K562 (cell line): ENCODE results near the gene ANKRD11. TPM values are rescaled to one million over a fixed set of nuclear protein-coding genes. Genes with fewer than 3 reads are reported as not detected.

Source experiments
- ARID1B ChIP-seq: fragments of 450-650 bp; IDR thresholded peaks from 2 replicates; pipeline ENCODE4 v1.6.1; 2016; ENCODE audit warnings: antibody characterized with exemption, mild to moderate bottlenecking, inconsistent platforms
- ASH1L ChIP-seq: fragments of 450-650 bp; IDR thresholded peaks from 2 replicates; pipeline ENCODE4 v1.6.1; 2018; ENCODE audit warnings: borderline replicate concordance, mild to moderate bottlenecking, low read depth; ENCODE audit not compliant: partially characterized antibody
- FOXM1 ChIP-seq, 2 experiments: fragments of 450-650 bp in 1 of 2; sonication (generic) in 1 of 2; formaldehyde crosslinking in 1 of 2; IDR thresholded peaks; 2 replicates each; pipeline versions ENCODE4 v1.6.1 to v1.9.0; 2017 to 2022; ENCODE audit warnings: low read depth in 2 of 2, mild to moderate bottlenecking in 2 of 2, missing genetic modification reagents in 1 of 2, moderate library complexity in 1 of 2
- GATAD2B ChIP-seq: fragments of 450-650 bp; IDR thresholded peaks from 2 replicates; pipeline ENCODE4 v1.6.1; 2017; ENCODE audit warnings: mild to moderate bottlenecking, borderline replicate concordance
- IFI16 ChIP-seq: fragments of 250-450 bp; sonication (Bioruptor Pico); IDR thresholded peaks from 2 replicates; pipeline ENCODE4 v2.1.2; 2022; ENCODE audit warnings: mild to moderate bottlenecking, inconsistent platforms
- MAZ ChIP-seq, 2 experiments: fragments of 450-650 bp in 1 of 2; sonication (generic) in 1 of 2; formaldehyde crosslinking; IDR thresholded peaks in 1 of 2; conservative IDR thresholded peaks in 1 of 2; 2 replicates each; pipeline versions ENCODE4 v1.4.0 to v1.5.0; 2020; ENCODE audit warnings: mild to moderate bottlenecking in 1 of 2, missing genetic modification reagents in 1 of 2
- NCOA6 ChIP-seq: fragments of 450-650 bp; IDR thresholded peaks from 2 replicates; pipeline ENCODE4 v1.6.1; 2017; ENCODE audit warnings: mild to moderate bottlenecking
- POLR2AphosphoS2 ChIP-seq: IDR thresholded peaks from 2 replicates; pipeline ENCODE4 v1.6.1; 2012; ENCODE audit warnings: low read length, improper control_type of control experiment
- SIN3A ChIP-seq, 2 experiments: fragments of 150-350 bp in 1 of 2; IDR thresholded peaks; 2 replicates each; pipeline ENCODE4 v1.6.1; 2011 to 2016; ENCODE audit warnings: borderline replicate concordance in 2 of 2, low read depth in 2 of 2, low read length in 2 of 2, mild to moderate bottlenecking in 2 of 2, moderate library complexity in 2 of 2; ENCODE audit not compliant: control insufficient read depth in 1 of 2
- ZBTB8A ChIP-seq: fragments of 450-650 bp; IDR thresholded peaks from 2 replicates; pipeline ENCODE4 v1.6.1; 2018; ENCODE audit warnings: mild to moderate bottlenecking, moderate library complexity; ENCODE audit not compliant: partially characterized antibody
- ZNF830 ChIP-seq: fragments of 250-450 bp; sonication (Bioruptor Pico); IDR thresholded peaks from 2 replicates; pipeline ENCODE4 v1.5.0; 2021; ENCODE audit warnings: mild to moderate bottlenecking
- polyA plus RNA-seq, 8 experiments: library from polyadenylated mRNA; depleted of rRNA in 4 of 8; stranded (reverse) in 5 of 8; unstranded in 3 of 8; fragments of >200 nt; fragmentation: Nextera tagmentation in 2 of 8; fragmentation: Illumina TruSeq in 1 of 8; extraction: Ambion mirVana in 2 of 8; extraction: Trizol in 1 of 8; gene quantifications; 2 replicates each; pipeline versions ENCODE4 v1.2.1 to v1.2.3, GENCODE V29; 2011 to 2014; ENCODE audit warnings: inconsistent platforms in 1 of 8, missing spikeins in 1 of 8
- total RNA-seq, 7 experiments: library from RNA; depleted of rRNA in 6 of 7; stranded (reverse); fragments of >200 nt in 6 of 7; fragmentation: Illumina TruSeq in 2 of 7; extraction: Trizol in 2 of 7; gene quantifications; 2 replicates each; pipeline versions ENCODE4 v1.2.1 to v1.2.3, GENCODE V29; 2011 to 2021; ENCODE audit warnings: low replicate concordance in 1 of 7
- TF ChIP-seq, protein P1 (sequence below): fragments of 450-650 bp; IDR thresholded peaks from 2 replicates; pipeline ENCODE4 v1.7.1; 2018; ENCODE audit warnings: mild to moderate bottlenecking, low read depth; ENCODE audit not compliant: partially characterized antibody
- TF ChIP-seq, protein P2 (sequence below): IDR thresholded peaks from 2 replicates; pipeline ENCODE4 v1.6.1; 2016; ENCODE audit warnings: missing genetic modification characterization, missing compliant biosample characterization
- TF ChIP-seq, protein P3 (sequence below): sonication (generic); formaldehyde crosslinking; IDR thresholded peaks from 2 replicates; pipeline ENCODE4 v1.9.0; 2022; ENCODE audit warnings: mild to moderate bottlenecking, missing genetic modification reagents
- TF ChIP-seq, protein P4 (sequence below): fragments of 250-450 bp; sonication (Bioruptor Pico); IDR thresholded peaks from 2 replicates; pipeline ENCODE4 v1.4.0; 2020; ENCODE audit warnings: mild to moderate bottlenecking, moderate library complexity
- TF ChIP-seq, protein P5 (sequence below), 2 experiments: fragments of 450-650 bp; conservative IDR thresholded peaks; 2 replicates each; pipeline ENCODE4 v1.6.1; 2017; ENCODE audit warnings: mild to moderate bottlenecking in 2 of 2, moderate library complexity in 2 of 2

The ANKRD11 gene
- total and polyA plus RNA-seq, 9 of the 15 experiments (the other 6 are each of a cell fraction or from before 2014, with no cell fraction given), result 4.7 to 126 (median 31.7) TPM

DNA sequence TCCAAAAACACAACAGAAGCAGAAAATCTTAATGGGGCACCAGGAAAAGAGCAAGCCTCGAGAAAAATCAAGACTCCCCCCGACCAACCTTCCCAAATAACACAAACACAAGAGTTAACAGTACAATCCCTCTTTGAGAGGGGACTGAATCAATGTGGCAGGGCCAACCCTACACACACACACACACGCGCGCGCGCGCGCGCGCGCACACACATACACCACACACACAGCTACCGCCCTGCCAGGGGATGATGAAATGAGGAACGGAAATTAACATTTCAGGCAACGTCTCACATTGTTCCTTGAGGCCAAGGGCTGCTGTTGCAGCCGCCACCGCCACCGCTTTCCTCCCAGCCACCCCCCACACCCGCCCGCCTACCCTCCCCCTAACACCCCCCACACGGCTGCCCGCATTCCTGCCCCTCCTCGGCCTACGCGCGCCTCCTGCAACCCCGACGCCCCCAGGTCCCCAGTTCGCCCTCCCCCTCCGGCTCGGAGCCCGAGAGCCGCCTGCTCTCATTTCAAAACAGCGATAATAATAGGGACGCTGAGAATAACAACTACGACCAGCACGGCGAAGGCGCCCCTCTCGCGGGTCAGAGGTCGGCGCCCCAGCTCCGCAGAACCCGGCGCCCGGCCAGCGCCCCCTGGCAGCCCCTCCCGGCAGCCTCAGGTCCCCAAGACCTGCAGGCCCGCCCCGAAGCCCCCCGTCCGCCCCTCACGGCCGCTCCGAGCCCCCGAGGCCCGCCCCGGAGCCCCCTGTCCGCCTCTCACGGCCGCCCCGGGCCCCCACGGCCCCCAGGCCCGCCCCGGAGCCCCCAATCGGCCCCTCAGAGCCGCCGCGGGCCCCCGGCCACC is 1.1 kb downstream of the ANKRD11 start (continued):
- TF ChIP-seq MAZ (CRISPR knock-in tag; conservative IDR thresholded peaks at IDR 0.05 in 1 of 2, IDR thresholded peaks at IDR 0.05 in 1 of 2), result peak in 1 of 2 experiments; percentile 64; a peak in 2 of 4 replicates
- TF ChIP-seq, protein P1, sequence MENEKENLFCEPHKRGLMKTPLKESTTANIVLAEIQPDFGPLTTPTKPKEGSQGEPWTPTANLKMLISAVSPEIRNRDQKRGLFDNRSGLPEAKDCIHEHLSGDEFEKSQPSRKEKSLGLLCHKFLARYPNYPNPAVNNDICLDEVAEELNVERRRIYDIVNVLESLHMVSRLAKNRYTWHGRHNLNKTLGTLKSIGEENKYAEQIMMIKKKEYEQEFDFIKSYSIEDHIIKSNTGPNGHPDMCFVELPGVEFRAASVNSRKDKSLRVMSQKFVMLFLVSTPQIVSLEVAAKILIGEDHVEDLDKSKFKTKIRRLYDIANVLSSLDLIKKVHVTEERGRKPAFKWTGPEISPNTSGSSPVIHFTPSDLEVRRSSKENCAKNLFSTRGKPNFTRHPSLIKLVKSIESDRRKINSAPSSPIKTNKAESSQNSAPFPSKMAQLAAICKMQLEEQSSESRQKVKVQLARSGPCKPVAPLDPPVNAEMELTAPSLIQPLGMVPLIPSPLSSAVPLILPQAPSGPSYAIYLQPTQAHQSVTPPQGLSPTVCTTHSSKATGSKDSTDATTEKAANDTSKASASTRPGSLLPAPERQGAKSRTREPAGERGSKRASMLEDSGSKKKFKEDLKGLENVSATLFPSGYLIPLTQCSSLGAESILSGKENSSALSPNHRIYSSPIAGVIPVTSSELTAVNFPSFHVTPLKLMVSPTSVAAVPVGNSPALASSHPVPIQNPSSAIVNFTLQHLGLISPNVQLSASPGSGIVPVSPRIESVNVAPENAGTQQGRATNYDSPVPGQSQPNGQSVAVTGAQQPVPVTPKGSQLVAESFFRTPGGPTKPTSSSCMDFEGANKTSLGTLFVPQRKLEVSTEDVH, result peak; percentile 83
- peak; percentile 22 for TF ChIP-seq ASH1L
- TF ChIP-seq, protein P2, sequence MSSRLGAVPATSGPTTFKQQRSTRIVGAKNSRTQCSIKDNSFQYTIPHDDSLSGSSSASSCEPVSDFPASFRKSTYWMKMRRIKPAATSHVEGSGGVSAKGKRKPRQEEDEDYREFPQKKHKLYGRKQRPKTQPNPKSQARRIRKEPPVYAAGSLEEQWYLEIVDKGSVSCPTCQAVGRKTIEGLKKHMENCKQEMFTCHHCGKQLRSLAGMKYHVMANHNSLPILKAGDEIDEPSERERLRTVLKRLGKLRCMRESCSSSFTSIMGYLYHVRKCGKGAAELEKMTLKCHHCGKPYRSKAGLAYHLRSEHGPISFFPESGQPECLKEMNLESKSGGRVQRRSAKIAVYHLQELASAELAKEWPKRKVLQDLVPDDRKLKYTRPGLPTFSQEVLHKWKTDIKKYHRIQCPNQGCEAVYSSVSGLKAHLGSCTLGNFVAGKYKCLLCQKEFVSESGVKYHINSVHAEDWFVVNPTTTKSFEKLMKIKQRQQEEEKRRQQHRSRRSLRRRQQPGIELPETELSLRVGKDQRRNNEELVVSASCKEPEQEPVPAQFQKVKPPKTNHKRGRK (tag), result no peak
- no peak for TF ChIP-seq GATAD2B
- TF ChIP-seq, protein P3, sequence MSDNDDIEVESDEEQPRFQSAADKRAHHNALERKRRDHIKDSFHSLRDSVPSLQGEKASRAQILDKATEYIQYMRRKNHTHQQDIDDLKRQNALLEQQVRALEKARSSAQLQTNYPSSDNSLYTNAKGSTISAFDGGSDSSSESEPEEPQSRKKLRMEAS (CRISPR knock-in tag), result peak; percentile 53; the same call in 1 of the 2 replicates
- no peak for TF ChIP-seq ZNF830 (CRISPR knock-in tag)
- TF ChIP-seq, protein P4, sequence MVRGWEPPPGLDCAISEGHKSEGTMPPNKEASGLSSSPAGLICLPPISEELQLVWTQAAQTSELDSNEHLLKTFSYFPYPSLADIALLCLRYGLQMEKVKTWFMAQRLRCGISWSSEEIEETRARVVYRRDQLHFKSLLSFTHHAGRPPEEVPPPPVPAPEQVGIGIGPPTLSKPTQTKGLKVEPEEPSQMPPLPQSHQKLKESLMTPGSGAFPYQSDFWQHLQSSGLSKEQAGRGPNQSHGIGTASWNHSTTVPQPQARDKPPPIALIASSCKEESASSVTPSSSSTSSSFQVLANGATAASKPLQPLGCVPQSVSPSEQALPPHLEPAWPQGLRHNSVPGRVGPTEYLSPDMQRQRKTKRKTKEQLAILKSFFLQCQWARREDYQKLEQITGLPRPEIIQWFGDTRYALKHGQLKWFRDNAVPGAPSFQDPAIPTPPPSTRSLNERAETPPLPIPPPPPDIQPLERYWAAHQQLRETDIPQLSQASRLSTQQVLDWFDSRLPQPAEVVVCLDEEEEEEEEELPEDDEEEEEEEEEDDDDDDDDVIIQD (CRISPR knock-in tag), result no peak
- no peak for TF ChIP-seq IFI16
- TF ChIP-seq FOXM1 (IDR thresholded peaks at IDR 0.05; ENCODE audit: low read depth), result no peak
- no peak for TF ChIP-seq FOXM1 (CRISPR knock-in tag; IDR thresholded peaks at IDR 0.05; ENCODE audit: low read depth)
- TF ChIP-seq, protein P5, sequence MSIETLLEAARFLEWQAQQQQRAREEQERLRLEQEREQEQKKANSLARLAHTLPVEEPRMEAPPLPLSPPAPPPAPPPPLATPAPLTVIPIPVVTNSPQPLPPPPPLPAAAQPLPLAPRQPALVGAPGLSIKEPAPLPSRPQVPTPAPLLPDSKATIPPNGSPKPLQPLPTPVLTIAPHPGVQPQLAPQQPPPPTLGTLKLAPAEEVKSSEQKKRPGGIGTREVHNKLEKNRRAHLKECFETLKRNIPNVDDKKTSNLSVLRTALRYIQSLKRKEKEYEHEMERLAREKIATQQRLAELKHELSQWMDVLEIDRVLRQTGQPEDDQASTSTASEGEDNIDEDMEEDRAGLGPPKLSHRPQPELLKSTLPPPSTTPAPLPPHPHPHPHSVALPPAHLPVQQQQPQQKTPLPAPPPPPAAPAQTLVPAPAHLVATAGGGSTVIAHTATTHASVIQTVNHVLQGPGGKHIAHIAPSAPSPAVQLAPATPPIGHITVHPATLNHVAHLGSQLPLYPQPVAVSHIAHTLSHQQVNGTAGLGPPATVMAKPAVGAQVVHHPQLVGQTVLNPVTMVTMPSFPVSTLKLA (conservative IDR thresholded peaks at IDR 0.05), result peak; percentile 90 to 92
- TF ChIP-seq POLR2AphosphoS2, result no peak
- TF ChIP-seq SIN3A (IDR thresholded peaks at IDR 0.05; ENCODE audit: borderline replicate concordance in 2 of 2, control insufficient read depth in 1 of 2, low read depth in 2 of 2, low read length in 2 of 2), result peak in 1 of 2 experiments; percentile 22; a peak in 1 of 4 replicates
- no peak for TF ChIP-seq NCOA6
- TF ChIP-seq ZBTB8A, result no peak
- peak; percentile 65; the same call in 1 of the 2 replicates for TF ChIP-seq ARID1B
